Measurements from ENCODE around the gene MYCBPAP. TPM values are rescaled to one million over a fixed set of nuclear protein-coding genes. Genes with fewer than 3 reads are reported as not detected.
A peak's percentile ranks its signal among the peaks of the same experiment; 100 is the strongest.

Gene MYCBPAP
- total RNA-seq, 4 donors from 2014 or later, result 0.78 to 3.2 (median 1.6) TPM

- Histone ChIP-seq H3K36me3 (no peaks in the 10 kb centered on the region), H3K27me3 (no peaks in the 10 kb centered on the region), H3K4me3 (replicated peaks in 1 of 3) (no peak overlapping the region), H3K4me1 (peaks cover 34 to 37% of the 10 kb centered on the region in 2 donors), H3K9me3 (no peaks in the 10 kb centered on the region), H3K27ac (no peak overlapping the region)
- no peak for DNase-seq
- intact Hi-C loops (cut with DNase I), result no loop called here
- WGBS, 2 donors, result 88 to 93% methylated on average over 9 to 12 of the region's 20 CpGs
- TF ChIP-seq, protein P1, sequence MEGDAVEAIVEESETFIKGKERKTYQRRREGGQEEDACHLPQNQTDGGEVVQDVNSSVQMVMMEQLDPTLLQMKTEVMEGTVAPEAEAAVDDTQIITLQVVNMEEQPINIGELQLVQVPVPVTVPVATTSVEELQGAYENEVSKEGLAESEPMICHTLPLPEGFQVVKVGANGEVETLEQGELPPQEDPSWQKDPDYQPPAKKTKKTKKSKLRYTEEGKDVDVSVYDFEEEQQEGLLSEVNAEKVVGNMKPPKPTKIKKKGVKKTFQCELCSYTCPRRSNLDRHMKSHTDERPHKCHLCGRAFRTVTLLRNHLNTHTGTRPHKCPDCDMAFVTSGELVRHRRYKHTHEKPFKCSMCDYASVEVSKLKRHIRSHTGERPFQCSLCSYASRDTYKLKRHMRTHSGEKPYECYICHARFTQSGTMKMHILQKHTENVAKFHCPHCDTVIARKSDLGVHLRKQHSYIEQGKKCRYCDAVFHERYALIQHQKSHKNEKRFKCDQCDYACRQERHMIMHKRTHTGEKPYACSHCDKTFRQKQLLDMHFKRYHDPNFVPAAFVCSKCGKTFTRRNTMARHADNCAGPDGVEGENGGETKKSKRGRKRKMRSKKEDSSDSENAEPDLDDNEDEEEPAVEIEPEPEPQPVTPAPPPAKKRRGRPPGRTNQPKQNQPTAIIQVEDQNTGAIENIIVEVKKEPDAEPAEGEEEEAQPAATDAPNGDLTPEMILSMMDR (IDR thresholded peaks at IDR 0.05), result no peak
- TF ChIP-seq POLR2A (IDR thresholded peaks at IDR 0.05), result no peak
These were observed 29.7 kb downstream of the MYCBPAP start for GRCh38 chr17:50537721-50538548.

DNA sequence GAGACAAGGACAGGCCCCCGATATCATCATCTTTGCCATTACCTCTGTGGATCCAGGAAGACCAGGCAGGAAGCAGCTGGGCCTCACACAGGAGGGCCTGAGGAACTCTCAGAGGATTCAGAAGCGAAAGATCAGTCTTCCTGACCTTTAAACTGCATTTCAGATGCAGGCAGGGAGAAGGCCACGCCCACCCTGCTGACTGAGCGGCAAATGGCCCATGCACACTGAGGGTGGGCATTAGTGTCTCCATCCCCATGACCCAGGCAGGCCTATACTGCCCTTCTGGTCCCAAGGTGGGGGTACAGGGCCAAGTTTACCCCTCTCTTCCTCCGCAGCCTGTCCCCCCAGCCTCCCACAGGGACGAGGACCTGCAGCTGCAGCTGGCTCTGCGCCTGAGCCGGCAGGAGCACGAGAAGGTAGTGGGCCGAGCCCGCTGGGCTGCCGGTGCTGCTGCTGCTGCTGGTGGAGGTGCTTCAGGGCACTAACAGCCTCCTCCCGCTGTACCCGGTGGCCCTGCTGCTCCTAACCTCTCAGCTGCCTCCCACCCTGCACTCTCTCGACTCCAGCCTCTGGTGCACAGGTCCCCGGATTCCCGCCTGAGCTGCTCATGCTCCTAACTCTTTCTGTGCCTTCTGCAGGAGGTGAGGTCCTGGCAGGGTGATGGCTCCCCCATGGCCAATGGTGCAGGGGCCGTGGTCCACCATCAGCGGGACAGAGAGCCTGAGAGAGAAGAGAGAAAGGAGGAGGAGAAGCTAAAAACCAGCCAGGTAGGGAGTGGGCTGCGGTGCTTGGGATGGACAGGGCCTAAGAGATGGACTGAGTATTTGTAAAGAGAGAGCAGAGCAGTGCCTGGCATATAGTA lies 30.5 kb downstream of the MYCBPAP start:
- H3K27me3 ChIP-seq, result no peaks in the 10 kb centered on the region
- peaks cover 26 to 31% of the 10 kb centered on the region in 2 donors for H3K4me1 ChIP-seq
- TF ChIP-seq POLR2A (IDR thresholded peaks at IDR 0.05), result no peak
- TF ChIP-seq, protein P1 (IDR thresholded peaks at IDR 0.05), result no peak
- H3K4me3 ChIP-seq (replicated peaks in 1 of 3), result no peak overlapping the region
- no peaks in the 10 kb centered on the region for H3K9me3 ChIP-seq
- intact Hi-C loops (cut with DNase I), result no loop called here
- DNase-seq, result no peak
- 86 to 89% methylated on average over 13 to 15 of the region's 20 CpGs for WGBS, 2 donors
- H3K27ac ChIP-seq, result no peak overlapping the region
- H3K36me3 ChIP-seq, result no peaks in the 10 kb centered on the region

DNA sequence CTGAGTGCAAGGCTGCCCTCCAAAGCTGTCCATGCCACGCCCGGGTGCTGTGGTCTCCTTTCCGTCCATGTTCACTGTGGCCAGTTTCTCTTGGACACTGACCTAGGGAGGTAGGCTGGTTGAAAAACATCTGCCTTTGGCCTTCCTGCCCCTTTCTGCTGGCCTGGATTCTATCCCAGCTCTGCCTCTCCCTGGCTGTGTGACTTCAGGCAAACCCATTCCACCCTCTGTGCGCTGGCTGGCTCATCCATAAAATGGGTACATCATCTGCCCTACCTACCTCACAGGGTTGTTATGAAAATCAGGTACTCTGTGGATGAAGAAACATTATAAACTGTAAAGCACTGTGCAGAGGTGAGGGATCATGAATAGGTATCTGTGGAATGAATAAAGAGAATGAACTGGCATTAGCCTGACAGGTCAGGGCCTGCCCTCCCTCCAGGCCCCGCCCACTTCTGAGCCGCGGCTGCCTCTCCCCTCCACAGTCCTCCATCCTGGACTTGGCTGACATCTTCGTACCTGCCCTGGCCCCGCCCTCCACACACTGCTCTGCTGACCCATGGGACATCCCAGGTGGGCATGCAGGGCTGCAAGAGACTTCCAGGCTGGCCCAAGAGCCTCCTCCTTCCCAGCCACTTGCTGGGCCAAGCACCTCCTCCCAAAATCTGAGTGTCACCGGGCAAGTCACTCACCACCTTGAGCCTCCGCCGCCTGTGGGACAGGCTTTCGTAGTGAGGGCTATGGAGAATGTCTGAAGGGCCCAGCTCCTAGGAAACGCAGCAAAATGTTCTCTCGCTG lies 31.7 kb downstream of the MYCBPAP start:
- DNase-seq, result peak in 1 of 2 donors; percentile 21
- Histone ChIP-seq H3K27ac (no peak overlapping the region), H3K9me3 (no peaks in the 10 kb centered on the region), H3K4me1 (peaks cover 15 to 19% of the 10 kb centered on the region in 2 donors), H3K36me3 (no peaks in the 10 kb centered on the region), H3K27me3 (no peaks in the 10 kb centered on the region), H3K4me3 (replicated peaks in 1 of 3) (no peak overlapping the region)
- TF ChIP-seq POLR2A (IDR thresholded peaks at IDR 0.05), result no peak
- TF ChIP-seq, protein P1 (IDR thresholded peaks at IDR 0.05), result no peak
- intact Hi-C loops (cut with DNase I), result loop anchor here (5.0 kb wide), 1 partner anchor 53 kb away; no protein-coding TSS in a partner anchor
- 79 to 82% methylated on average over 10 to 15 of the region's 15 CpGs for WGBS, 2 donors

DNA sequence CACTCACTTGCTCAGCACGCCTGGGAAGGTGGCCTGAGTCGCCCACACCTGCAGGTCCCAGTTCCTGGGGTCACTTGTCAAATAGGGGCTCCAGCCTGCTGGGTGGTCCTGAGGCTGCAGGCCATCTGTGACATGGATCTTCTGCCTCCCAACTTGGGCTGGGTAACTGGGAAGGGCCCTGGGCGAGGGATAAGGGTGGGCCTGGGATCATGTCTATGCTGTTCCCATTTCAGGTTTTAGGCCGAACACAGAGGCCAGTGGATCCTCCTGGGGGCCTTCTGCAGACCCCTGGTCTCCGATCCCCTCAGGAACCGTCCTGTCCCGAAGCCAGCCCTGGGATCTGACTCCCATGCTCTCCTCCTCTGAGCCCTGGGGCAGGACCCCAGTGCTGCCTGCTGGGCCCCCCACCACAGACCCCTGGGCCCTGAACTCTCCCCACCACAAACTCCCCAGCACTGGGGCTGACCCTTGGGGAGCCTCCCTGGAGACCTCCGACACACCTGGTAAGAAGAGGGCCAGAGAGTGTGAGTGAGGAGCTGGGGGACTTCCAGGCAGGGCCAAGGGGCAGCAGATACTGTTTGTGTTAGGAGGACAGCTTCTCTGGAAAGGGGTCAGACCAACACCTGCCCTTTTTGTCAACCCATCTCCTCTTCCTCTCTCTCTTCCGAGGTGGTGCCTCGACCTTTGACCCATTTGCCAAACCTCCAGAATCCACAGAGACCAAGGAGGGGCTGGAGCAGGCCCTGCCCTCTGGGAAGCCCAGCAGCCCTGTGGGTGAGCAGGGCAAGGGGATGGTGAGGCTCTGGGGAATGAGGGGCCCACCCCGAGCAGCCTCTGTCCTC lies 32.5 kb downstream of the MYCBPAP start:
- no peaks in the 10 kb centered on the region for H3K9me3 ChIP-seq
- intact Hi-C loops (cut with DNase I), result loop anchor here (5.0 kb wide), 1 partner anchor 53 kb away; no protein-coding TSS in a partner anchor
- DNase-seq, result no peak
- TF ChIP-seq POLR2A (IDR thresholded peaks at IDR 0.05), result no peak
- TF ChIP-seq, protein P1 (IDR thresholded peaks at IDR 0.05), result no peak
- H3K27ac ChIP-seq, result peak overlapping the region in 1 of 3 donors; percentile 73
- no peak overlapping the region for H3K4me3 ChIP-seq (replicated peaks in 1 of 3)
- H3K4me1 ChIP-seq, result peaks cover 15 to 19% of the 10 kb centered on the region in 2 donors
- 90 to 100% methylated on average over 4 to 10 of the region's 11 CpGs for WGBS, 2 donors
- no peaks in the 10 kb centered on the region for H3K36me3 ChIP-seq
- H3K27me3 ChIP-seq, result no peaks in the 10 kb centered on the region

Data from thyroid gland (tissue), 4 donors.